Trophoblast cell (in vitro differentiated cells and primary cell): Measurements from ENCODE around the gene RALGAPA2.

ENCODE experiments used
- DNase-seq, 2 donors: peaks; one replicate each; pipeline ENCODE4 v3.0.0-alpha.2; 2016
- H2AFZ ChIP-seq: 2 replicates; pipeline ENCODE4 v1.6.1; 2013; ENCODE audit warnings: low read length, moderate library complexity, mild to moderate bottlenecking; ENCODE audit not compliant: insufficient read depth, poor library complexity
- H2AK5ac ChIP-seq: 2 replicates; pipeline ENCODE4 v1.6.1; 2013; ENCODE audit warnings: mild to moderate bottlenecking, low read length
- H2BK120ac ChIP-seq: 2 replicates; pipeline ENCODE4 v1.6.1; 2013; ENCODE audit warnings: low read length, mild to moderate bottlenecking, moderate library complexity; ENCODE audit not compliant: insufficient read depth, poor library complexity
- H2BK12ac ChIP-seq: 2 replicates; pipeline ENCODE4 v1.6.1; 2013; ENCODE audit warnings: mild to moderate bottlenecking, low read length, moderate library complexity
- H2BK5ac ChIP-seq: 2 replicates; pipeline ENCODE4 v1.6.1; 2013; ENCODE audit warnings: low read length, low read depth, moderate library complexity, mild to moderate bottlenecking; ENCODE audit not compliant: poor library complexity
- H3K14ac ChIP-seq: 2 replicates; pipeline ENCODE4 v1.6.1; 2013; ENCODE audit warnings: mild to moderate bottlenecking, low read length
- H3K18ac ChIP-seq: 2 replicates; pipeline ENCODE4 v1.6.1; 2013; ENCODE audit warnings: mild to moderate bottlenecking, low read length
- H3K23ac ChIP-seq: 2 replicates; pipeline ENCODE4 v1.6.1; 2013; ENCODE audit warnings: low read length
- H3K27ac ChIP-seq: 2 replicates; pipeline ENCODE4 v1.5.1; 2013; ENCODE audit warnings: low read depth, mild to moderate bottlenecking, inconsistent platforms, low read length, moderate library complexity
- H3K27me3 ChIP-seq: 2 replicates; pipeline ENCODE4 v1.6.1; 2013; ENCODE audit warnings: inconsistent platforms, mild to moderate bottlenecking, low read length, moderate library complexity; ENCODE audit not compliant: insufficient read depth
- H3K36me3 ChIP-seq, 2 experiments: 1 replicate in 1 of 2; 2 replicates in 1 of 2; pipeline ENCODE4 v1.6.1; 2013; ENCODE audit warnings: low read length in 2 of 2, mild to moderate bottlenecking in 2 of 2, moderate library complexity in 1 of 2; ENCODE audit not compliant: insufficient read depth in 2 of 2, control insufficient read depth in 1 of 2
- H3K4ac ChIP-seq: 2 replicates; pipeline ENCODE4 v1.6.1; 2013; ENCODE audit warnings: low read depth, mild to moderate bottlenecking, low read length, moderate library complexity
- H3K4me1 ChIP-seq, 2 experiments: 1 replicate in 1 of 2; 2 replicates in 1 of 2; pipeline ENCODE4 v1.6.1; 2013; ENCODE audit warnings: low read length in 2 of 2, mild to moderate bottlenecking in 2 of 2, moderate library complexity in 1 of 2; ENCODE audit not compliant: insufficient read depth in 2 of 2, control insufficient read depth in 1 of 2
- H3K4me2 ChIP-seq: 2 replicates; pipeline ENCODE4 v1.6.1; 2013; ENCODE audit warnings: inconsistent platforms, mild to moderate bottlenecking, low read length, moderate library complexity
- H3K4me3 ChIP-seq: 2 replicates; pipeline ENCODE4 v1.5.1; 2013; ENCODE audit warnings: mild to moderate bottlenecking, low read depth, low read length, inconsistent platforms
- H3K79me1 ChIP-seq: one replicate; pipeline ENCODE4 v1.6.1; 2013; ENCODE audit warnings: low read length
- H3K79me2 ChIP-seq: 2 replicates; pipeline ENCODE4 v1.6.1; 2013; ENCODE audit warnings: low read length, mild to moderate bottlenecking; ENCODE audit not compliant: control insufficient read depth, insufficient read depth, poor library complexity
- H3K9ac ChIP-seq: 2 replicates; pipeline ENCODE4 v1.6.1; 2013; ENCODE audit warnings: mild to moderate bottlenecking, low read length
- H3K9me3 ChIP-seq: 2 replicates; pipeline ENCODE4 v1.6.1; 2013; ENCODE audit warnings: low read depth, mild to moderate bottlenecking, control low read depth, inconsistent platforms, low read length; ENCODE audit not compliant: insufficient read depth
- H4K12ac ChIP-seq: 2 replicates; pipeline ENCODE4 v1.6.1; 2013; ENCODE audit warnings: low read depth, mild to moderate bottlenecking, low read length, moderate library complexity
- H4K8ac ChIP-seq: 2 replicates; pipeline ENCODE4 v1.6.1; 2013; ENCODE audit warnings: low read depth, mild to moderate bottlenecking, low read length, moderate library complexity
- H4K91ac ChIP-seq: one replicate; pipeline ENCODE4 v1.6.1; 2013; ENCODE audit warnings: low read depth, mild to moderate bottlenecking, low read length, moderate library complexity
- WGBS: extraction: QIAGEN DNeasy Blood & Tissue Kit; methylation state at CpG from one replicate; pipeline ENCODE4 v1.1.7; 2013; ENCODE audit warnings: missing lambda C conversion rate; ENCODE audit not compliant: insufficient read length, insufficient coverage; ENCODE audit errors: extremely low coverage; 5-methylcytosine and 5-hydroxymethylcytosine counted together

RALGAPA2 gene

DNA sequence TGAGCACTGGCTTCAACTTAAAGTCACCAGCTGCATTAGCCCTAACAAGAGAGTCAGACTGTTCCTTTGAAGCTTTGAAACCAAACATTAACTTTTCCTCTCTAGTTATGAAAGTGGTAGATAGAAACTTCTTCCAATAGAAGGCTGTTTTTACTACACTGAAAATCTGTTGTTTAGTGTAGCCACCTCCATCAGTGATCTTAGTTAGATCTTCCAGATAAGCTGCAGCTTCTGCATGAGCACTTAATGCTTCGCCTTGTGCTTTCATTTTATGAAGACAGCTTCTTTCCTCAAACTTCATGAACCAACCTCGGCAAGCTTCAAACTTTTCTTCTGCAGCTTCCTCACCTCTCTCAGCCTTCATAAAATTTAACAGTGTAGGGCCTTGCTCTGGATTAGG, 211.3 kb downstream of the RALGAPA2 start:
- no peak overlapping the region for H3K9ac ChIP-seq
- H3K23ac ChIP-seq, result no peak overlapping the region
- no peak overlapping the region for H4K91ac ChIP-seq
- no CpG with 5 or more reads among the region's 2 CpGs for WGBS
- H3K79me2 ChIP-seq, result no peaks in the 10 kb centered on the region
- no peaks in the 10 kb centered on the region for H3K9me3 ChIP-seq
- no peak overlapping the region for H3K4me3 ChIP-seq
- no peaks in the 10 kb centered on the region for H3K79me1 ChIP-seq
- H3K14ac ChIP-seq, result no peak overlapping the region
- DNase-seq, result no peak
- H2BK5ac ChIP-seq, result no peak overlapping the region
- H4K8ac ChIP-seq, result no peak overlapping the region
- no peak overlapping the region for H4K12ac ChIP-seq
- H3K4me2 ChIP-seq, result no peak overlapping the region
- H3K27me3 ChIP-seq, result no peaks in the 10 kb centered on the region
- no peak overlapping the region for H2BK12ac ChIP-seq
- no peak overlapping the region for H2AFZ ChIP-seq
- H3K18ac ChIP-seq, result no peak overlapping the region
- no peak overlapping the region for H3K4ac ChIP-seq
- no peak overlapping the region for H3K27ac ChIP-seq
- H2AK5ac ChIP-seq, result no peak overlapping the region
- H2BK120ac ChIP-seq, result no peak overlapping the region
- no peaks in the 10 kb centered on the region for H3K36me3 ChIP-seq
- no peaks in the 10 kb centered on the region for H3K4me1 ChIP-seq

DNA sequence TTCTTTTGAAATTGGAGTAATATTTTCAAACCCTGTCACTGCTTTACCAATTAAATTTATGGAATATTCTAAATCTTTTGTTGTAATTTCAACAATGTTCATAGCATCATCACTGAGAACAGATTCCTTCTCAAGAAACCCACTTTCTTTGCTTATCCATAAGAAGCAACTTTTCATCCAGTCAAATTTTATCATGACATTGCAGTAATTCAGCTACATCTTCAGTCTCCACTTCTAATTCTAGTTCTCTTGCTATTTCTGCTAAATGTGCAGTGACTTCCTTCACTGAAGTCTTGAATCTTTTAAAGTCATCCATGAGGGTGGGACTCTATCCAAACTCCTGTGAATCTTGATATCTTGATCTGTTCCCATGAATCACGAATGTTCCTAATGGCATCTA, 212.1 kb downstream of the RALGAPA2 start:
- no peaks in the 10 kb centered on the region for H3K79me1 ChIP-seq
- H3K9ac ChIP-seq, result no peak overlapping the region
- no peak overlapping the region for H2BK5ac ChIP-seq
- H3K36me3 ChIP-seq, result no peaks in the 10 kb centered on the region
- H3K27ac ChIP-seq, result no peak overlapping the region
- H3K4me3 ChIP-seq, result no peak overlapping the region
- H2AFZ ChIP-seq, result no peak overlapping the region
- no peak overlapping the region for H4K12ac ChIP-seq
- no peaks in the 10 kb centered on the region for H3K4me1 ChIP-seq
- peaks cover 1% of the 10 kb centered on the region for H3K9me3 ChIP-seq
- H3K4me2 ChIP-seq, result no peak overlapping the region
- no peak for DNase-seq
- H3K4ac ChIP-seq, result no peak overlapping the region
- no peak overlapping the region for H3K14ac ChIP-seq
- no peaks in the 10 kb centered on the region for H3K79me2 ChIP-seq
- no peak overlapping the region for H4K8ac ChIP-seq
- H3K27me3 ChIP-seq, result no peaks in the 10 kb centered on the region
- H2AK5ac ChIP-seq, result no peak overlapping the region
- H3K23ac ChIP-seq, result no peak overlapping the region
- H4K91ac ChIP-seq, result no peak overlapping the region
- no CpG with 5 or more reads among the region's 1 CpG for WGBS
- H2BK120ac ChIP-seq, result no peak overlapping the region
- H2BK12ac ChIP-seq, result no peak overlapping the region
- no peak overlapping the region for H3K18ac ChIP-seq

DNA sequence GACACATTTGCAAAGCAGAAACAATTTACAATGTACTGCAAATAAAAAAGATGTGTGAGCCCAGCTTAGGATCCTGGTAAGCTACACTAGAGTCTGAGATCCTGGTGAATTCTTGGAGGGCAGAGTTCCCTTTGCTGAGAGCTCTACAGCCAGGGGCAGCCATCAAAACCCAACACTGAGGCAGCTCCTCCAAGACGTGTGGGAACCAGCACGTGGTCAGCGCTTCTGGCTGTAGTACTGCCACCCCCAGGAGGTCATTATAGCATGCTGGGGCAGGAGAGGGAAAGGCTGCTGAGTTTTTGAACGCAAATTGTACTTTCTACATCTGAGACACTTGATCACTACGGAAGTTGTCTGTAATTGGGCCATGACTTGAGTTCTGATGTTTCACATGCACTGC, 213.0 kb downstream of the RALGAPA2 start:
- Histone ChIP-seq H2BK5ac (no peak overlapping the region), H3K4me1 (no peaks in the 10 kb centered on the region), H3K4ac (no peak overlapping the region), H2AFZ (no peak overlapping the region), H3K18ac (no peak overlapping the region), H3K36me3 (no peaks in the 10 kb centered on the region), H3K23ac (no peak overlapping the region), H3K14ac (no peak overlapping the region), H4K91ac (no peak overlapping the region), H3K9me3 (peaks cover 1% of the 10 kb centered on the region), H3K79me2 (no peaks in the 10 kb centered on the region), H3K79me1 (no peaks in the 10 kb centered on the region), H3K27me3 (no peaks in the 10 kb centered on the region), H3K4me3 (no peak overlapping the region), H4K8ac (no peak overlapping the region), H2BK12ac (no peak overlapping the region), H3K27ac (no peak overlapping the region), H3K9ac (no peak overlapping the region), H2BK120ac (no peak overlapping the region), H3K4me2 (no peak overlapping the region), H2AK5ac (no peak overlapping the region), H4K12ac (no peak overlapping the region)
- DNase-seq, result no peak
- WGBS, result no CpG with 5 or more reads among the region's 5 CpGs

DNA sequence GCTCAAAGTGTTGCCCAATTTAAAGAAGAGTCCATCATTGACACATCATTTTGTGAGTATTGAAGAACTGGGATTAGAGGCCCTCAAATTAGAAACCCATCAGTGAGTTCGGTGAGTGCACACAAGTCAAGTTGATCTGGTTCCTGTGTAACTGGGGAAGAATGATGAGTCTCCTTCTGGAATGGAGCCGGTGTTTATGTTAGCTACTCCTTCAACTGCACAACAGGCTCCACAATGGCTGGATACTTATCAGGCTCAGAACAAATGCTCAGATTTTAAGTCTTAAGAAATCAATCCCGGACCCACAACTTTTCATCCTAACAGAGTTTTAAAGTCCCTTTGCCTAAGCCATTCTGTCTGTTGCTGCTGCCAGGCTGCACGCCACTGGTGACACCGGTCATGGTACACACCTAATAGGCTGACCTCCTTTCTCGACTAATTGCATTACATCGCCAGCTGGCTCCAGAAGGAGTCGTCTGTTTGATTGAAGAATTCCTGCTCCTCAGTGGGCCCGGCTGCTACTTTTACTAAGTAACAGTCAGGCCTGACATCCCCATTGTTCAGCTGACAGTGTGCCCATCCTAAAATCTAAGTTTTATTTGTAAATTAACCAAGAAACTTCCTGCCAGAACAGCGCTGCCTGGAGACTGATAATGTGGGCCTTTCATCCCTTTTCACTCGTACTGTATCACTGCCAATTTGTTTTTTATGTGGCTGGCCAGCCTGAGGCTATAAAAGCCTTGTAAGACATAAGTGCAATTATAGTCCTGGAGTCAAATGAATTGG, 214.2 kb downstream of the RALGAPA2 start:
- H3K27me3 ChIP-seq, result no peaks in the 10 kb centered on the region
- no peak overlapping the region for H3K27ac ChIP-seq
- H3K4ac ChIP-seq, result no peak overlapping the region
- no CpG with 5 or more reads among the region's 11 CpGs for WGBS
- H4K8ac ChIP-seq, result no peak overlapping the region
- no peak overlapping the region for H2BK12ac ChIP-seq
- no peak overlapping the region for H3K14ac ChIP-seq
- no peaks in the 10 kb centered on the region for H3K4me1 ChIP-seq
- H3K36me3 ChIP-seq, result no peaks in the 10 kb centered on the region
- no peak overlapping the region for H4K12ac ChIP-seq
- no peak overlapping the region for H2BK5ac ChIP-seq
- H3K4me2 ChIP-seq, result no peak overlapping the region
- H2BK120ac ChIP-seq, result no peak overlapping the region
- H3K4me3 ChIP-seq, result no peak overlapping the region
- H3K79me1 ChIP-seq, result no peaks in the 10 kb centered on the region
- H3K18ac ChIP-seq, result no peak overlapping the region
- H3K9me3 ChIP-seq, result peaks cover 1% of the 10 kb centered on the region
- no peak overlapping the region for H2AFZ ChIP-seq
- no peak overlapping the region for H2AK5ac ChIP-seq
- H3K23ac ChIP-seq, result no peak overlapping the region
- no peak overlapping the region for H4K91ac ChIP-seq
- H3K9ac ChIP-seq, result no peak overlapping the region
- H3K79me2 ChIP-seq, result no peaks in the 10 kb centered on the region
- DNase-seq, result no peak
